K562 (cell line): Measurements from ENCODE around the gene MYL12A. TPM values are rescaled to one million over a fixed set of nuclear protein-coding genes. Genes with fewer than 3 reads are reported as not detected.

Experiments used
- ATAC-seq: fragments of 200-7000 bp; cut with Tn5 transposase; 3 replicates; pipeline ENCODE4 v1.9.1; 2020; ENCODE audit warnings: moderate library complexity
- BruUV-seq: library from RNA; stranded (reverse); fragments of 400-500 nt; replicated peaks from 2 replicates; lab custom pipeline; 2021; lab: Mats Ljungman, UMichigan
- CTCF ChIA-PET: fragments of 300-600 bp; formaldehyde crosslinking; extraction: SDS; loops from one replicate; lab custom pipeline; 2021; ENCODE audit warnings: low intra/inter-chr PET ratio; lab: Yijun Ruan, JAX
- POLR2A ChIA-PET: fragments of 300-600, 350-650 bp; sonication (Branson Sonifier 250); formaldehyde crosslinking; extraction: SDS; loops from one replicate; lab custom pipeline; 2021; ENCODE audit warnings: antibody characterized with exemption, inconsistent platforms; lab: Yijun Ruan, JAX
- DNase-seq, 4 experiments: peaks; one replicate each; pipeline versions ENCODE4 v3.0.0 to v3.0.0-alpha.2; 2011 to 2018; ENCODE audit warnings: low spot score in 3 of 4, mixed read lengths in 3 of 4; ENCODE audit errors: extremely low read depth in 1 of 4
- FAIRE-seq: peaks from 2 replicates; lab custom pipeline; 2011; peaks lifted over from hg19 to GRCh38; lab: Jason Lieb, UNC
- H2AFZ ChIP-seq: 2 replicates; pipeline ENCODE4 v1.6.0; 2011; ENCODE audit warnings: low read depth, low read length, control low read depth, inconsistent platforms
- H3K27ac ChIP-seq: fragments of 200-600 bp; 3 replicates; pipeline ENCODE4 v1.8.0; 2011; ENCODE audit warnings: low read depth, mild to moderate bottlenecking, control low read depth, inconsistent platforms, low read length, moderate library complexity, mixed read lengths; ENCODE audit errors: extremely low read depth
- H3K27me3 ChIP-seq, 2 experiments: fragments of 300-600 bp in 1 of 2; 2 replicates in 1 of 2; 3 replicates in 1 of 2; pipeline versions ENCODE4 v1.6.0 to v1.8.0; 2011; ENCODE audit warnings: inconsistent platforms in 2 of 2, low read length in 2 of 2, mild to moderate bottlenecking in 1 of 2, mixed read lengths in 1 of 2, moderate library complexity in 1 of 2; ENCODE audit not compliant: control insufficient read depth in 2 of 2, insufficient read depth in 2 of 2
- H3K36me3 ChIP-seq: fragments of 300-600 bp; 3 replicates; pipeline ENCODE4 v1.8.0; 2011; ENCODE audit warnings: mild to moderate bottlenecking, low read length, inconsistent platforms; ENCODE audit not compliant: control insufficient read depth, insufficient read depth
- H3K4me1 ChIP-seq, 2 experiments: fragments of 200-600 bp in 1 of 2; replicated peaks in 1 of 2; 2 replicates in 1 of 2; 3 replicates in 1 of 2; pipeline versions ENCODE4 v1.5.1 to v1.8.0; 2011; ENCODE audit warnings: inconsistent platforms in 2 of 2, low read length in 2 of 2, mild to moderate bottlenecking in 1 of 2, mixed read lengths in 1 of 2, moderate library complexity in 1 of 2; ENCODE audit not compliant: control insufficient read depth in 2 of 2, insufficient read depth in 2 of 2
- H3K4me2 ChIP-seq: 2 replicates; pipeline ENCODE4 v1.6.1; 2011; ENCODE audit warnings: low read length, control low read depth, inconsistent platforms, mixed read lengths; ENCODE audit not compliant: insufficient read depth
- H3K4me3 ChIP-seq: fragments of 200-600 bp; sonication (generic), shearing (Covaris generic); 2 replicates; pipeline ENCODE4 v1.5.1; 2016; ENCODE audit warnings: control low read depth, inconsistent platforms
- H3K79me2 ChIP-seq: fragments of 200-600 bp; 3 replicates; pipeline ENCODE4 v1.8.0; 2011; ENCODE audit warnings: low read length, inconsistent platforms; ENCODE audit not compliant: control insufficient read depth, insufficient read depth
- H3K9ac ChIP-seq, 2 experiments: 2 replicates each; pipeline versions ENCODE4 v1.6.0 to v1.6.1; 2011; ENCODE audit warnings: low read depth in 2 of 2, low read length in 2 of 2, control low read depth in 1 of 2, inconsistent platforms in 1 of 2, mild to moderate bottlenecking in 1 of 2, mixed read lengths in 1 of 2; ENCODE audit not compliant: insufficient read depth in 1 of 2
- H3K9me1 ChIP-seq: one replicate; pipeline ENCODE4 v1.6.0; 2011; ENCODE audit warnings: inconsistent platforms, mild to moderate bottlenecking, low read length, moderate library complexity; ENCODE audit not compliant: control insufficient read depth, insufficient read depth
- H3K9me3 ChIP-seq: replicated peaks from 2 replicates; pipeline ENCODE4 v1.5.1; 2011; ENCODE audit warnings: low read depth, low read length, inconsistent platforms; ENCODE audit not compliant: control insufficient read depth, insufficient read depth
- H4K20me1 ChIP-seq: replicated peaks from 2 replicates; pipeline ENCODE4 v1.6.1; 2011; ENCODE audit warnings: low read length, inconsistent platforms, mixed read lengths; ENCODE audit not compliant: control insufficient read depth, insufficient read depth
- CCAR2 ChIP-seq: fragments of 200-400 bp; formaldehyde crosslinking; IDR thresholded peaks from 2 replicates; pipeline ENCODE4 v1.6.1; 2017; ENCODE audit warnings: mild to moderate bottlenecking, low read depth, low read length
- CSDE1 ChIP-seq, 2 experiments: fragments of 450-650 bp; IDR thresholded peaks; 2 replicates each; pipeline ENCODE4 v1.6.1; 2016; ENCODE audit warnings: mild to moderate bottlenecking in 1 of 2
- ELF1 ChIP-seq: fragments of 200-800 bp; sonication (Bioruptor generic); IDR thresholded peaks from 2 replicates; pipeline ENCODE4 v1.6.1; 2016; ENCODE audit warnings: missing genetic modification characterization, missing compliant biosample characterization
- GATA2 ChIP-seq: sonication (generic); formaldehyde crosslinking; IDR thresholded peaks from 2 replicates; pipeline ENCODE4 v1.4.0; 2020; ENCODE audit warnings: mild to moderate bottlenecking, missing genetic modification reagents
- GTF2E2 ChIP-seq: fragments of 200-800 bp; sonication (Bioruptor generic); IDR thresholded peaks from 2 replicates; pipeline ENCODE4 v1.6.1; 2016; ENCODE audit warnings: missing genetic modification characterization, missing compliant biosample characterization
- HNRNPL ChIP-seq: fragments of 200-400 bp; formaldehyde crosslinking; IDR thresholded peaks from 2 replicates; pipeline ENCODE4 v1.6.1; 2017; ENCODE audit warnings: low read depth, mild to moderate bottlenecking, low read length
- LEF1 ChIP-seq: fragments of 450-650 bp; IDR thresholded peaks from 2 replicates; pipeline ENCODE4 v1.6.1; 2016; ENCODE audit warnings: mild to moderate bottlenecking
- MCM7 ChIP-seq, 2 experiments: fragments of 450-650 bp; IDR thresholded peaks; 2 replicates each; pipeline ENCODE4 v1.6.1; 2016 to 2018
- MTF1 ChIP-seq: fragments of 250-450 bp; sonication (Bioruptor Pico); IDR thresholded peaks from 2 replicates; pipeline ENCODE4 v1.9.0; 2021; ENCODE audit warnings: moderate library complexity, mild to moderate bottlenecking, inconsistent platforms, borderline replicate concordance
- PCBP1 ChIP-seq: fragments of 200-400 bp; formaldehyde crosslinking; IDR thresholded peaks from 2 replicates; pipeline ENCODE4 v1.6.1; 2018; ENCODE audit warnings: mild to moderate bottlenecking, low read depth, low read length; ENCODE audit not compliant: poor library complexity, severe bottlenecking
- PHF21A ChIP-seq: fragments of 450-650 bp; IDR thresholded peaks from 2 replicates; pipeline ENCODE4 v1.6.1; 2017; ENCODE audit warnings: low read depth, borderline replicate concordance
- RNF219 ChIP-seq: fragments of 250-450 bp; sonication (Bioruptor Pico); IDR thresholded peaks from 2 replicates; pipeline ENCODE4 v1.5.0; 2022; ENCODE audit warnings: mild to moderate bottlenecking
- SMC3 ChIP-seq: conservative IDR thresholded peaks from 2 replicates; pipeline ENCODE4 v1.6.1; 2011; ENCODE audit warnings: low read depth, low read length, improper control_type of control experiment; ENCODE audit not compliant: insufficient read depth
- XRCC4 ChIP-seq: IDR thresholded peaks from one replicate; pipeline ENCODE4 v1.6.1; 2011; ENCODE audit not compliant: insufficient read depth, insufficient read length; ENCODE audit errors: extremely low read depth
- ZKSCAN8 ChIP-seq: fragments of 200-800 bp; sonication (Bioruptor generic); IDR thresholded peaks from 2 replicates; pipeline ENCODE4 v1.6.1; 2016; ENCODE audit warnings: missing genetic modification characterization, missing compliant biosample characterization
- ZNF133 ChIP-seq: fragments of 250-450 bp; sonication (Bioruptor Pico); IDR thresholded peaks from 2 replicates; pipeline ENCODE4 v1.4.0; 2020; ENCODE audit warnings: mild to moderate bottlenecking
- ZNF175 ChIP-seq: fragments of 200-800 bp; sonication (Bioruptor generic); IDR thresholded peaks from 2 replicates; pipeline ENCODE4 v1.6.1; 2016; ENCODE audit warnings: low read depth, mild to moderate bottlenecking, missing genetic modification characterization, missing compliant biosample characterization
- ZNF224 ChIP-seq: sonication (generic); formaldehyde crosslinking; IDR thresholded peaks from 2 replicates; pipeline ENCODE4 v1.8.0; 2022; ENCODE audit warnings: mild to moderate bottlenecking, missing genetic modification reagents
- ZNF347 ChIP-seq: fragments of 450-650 bp; formaldehyde crosslinking; IDR thresholded peaks from 2 replicates; pipeline ENCODE4 v1.4.0; 2020; ENCODE audit warnings: low read depth, mild to moderate bottlenecking, moderate library complexity
- ZNF695 ChIP-seq: fragments of 450-650 bp; formaldehyde crosslinking; IDR thresholded peaks from 2 replicates; pipeline ENCODE4 v1.4.0; 2020; ENCODE audit warnings: mild to moderate bottlenecking, moderate library complexity
- WGBS: fragments of 100-300 bp; shearing (Covaris generic); methylation state at CpG from one replicate; pipeline ENCODE4 v1.1.6; 2016; ENCODE audit warnings: low coverage, mixed read lengths; ENCODE audit not compliant: insufficient coverage; ENCODE audit errors: missing lambda C conversion rate; 5-methylcytosine and 5-hydroxymethylcytosine counted together
- in situ Hi-C: fragments of 300-500 bp; cut with MboI; formaldehyde crosslinking; loops from 4 replicates; pipeline ENCODE4 v1.15.0; 2018; ENCODE audit warnings: inconsistent platforms, mixed read lengths
- intact Hi-C: fragments of 100-400 bp; cut with micrococcal nuclease; formaldehyde crosslinking; loops from 2 replicates; pipeline ENCODE4 v1.14.2; 2022
- polyA plus RNA-seq, 8 experiments: library from polyadenylated mRNA; depleted of rRNA in 4 of 8; stranded (reverse) in 5 of 8; unstranded in 3 of 8; fragments of >200 nt; fragmentation: Nextera tagmentation in 2 of 8; fragmentation: Illumina TruSeq in 1 of 8; extraction: Ambion mirVana in 2 of 8; extraction: Trizol in 1 of 8; gene quantifications; 2 replicates each; pipeline versions ENCODE4 v1.2.1 to v1.2.3, GENCODE V29; 2011 to 2014; ENCODE audit warnings: inconsistent platforms in 1 of 8, missing spikeins in 1 of 8
- total RNA-seq, 7 experiments: library from RNA; depleted of rRNA in 6 of 7; stranded (reverse); fragments of >200 nt in 6 of 7; fragmentation: Illumina TruSeq in 2 of 7; extraction: Trizol in 2 of 7; gene quantifications; 2 replicates each; pipeline versions ENCODE4 v1.2.1 to v1.2.3, GENCODE V29; 2011 to 2021; ENCODE audit warnings: low replicate concordance in 1 of 7
- TF ChIP-seq, protein P1 (sequence below): fragments of 250-450 bp; sonication (Bioruptor Pico); IDR thresholded peaks from 2 replicates; pipeline ENCODE4 v1.4.0; 2020; ENCODE audit warnings: borderline replicate concordance

MYL12A gene
- total and polyA plus RNA-seq, 9 of the 15 experiments (the other 6 are each of a cell fraction or from before 2014, with no cell fraction given) = 308 to 1,031 (median 559) TPM

- TF ChIP-seq, protein P1, sequence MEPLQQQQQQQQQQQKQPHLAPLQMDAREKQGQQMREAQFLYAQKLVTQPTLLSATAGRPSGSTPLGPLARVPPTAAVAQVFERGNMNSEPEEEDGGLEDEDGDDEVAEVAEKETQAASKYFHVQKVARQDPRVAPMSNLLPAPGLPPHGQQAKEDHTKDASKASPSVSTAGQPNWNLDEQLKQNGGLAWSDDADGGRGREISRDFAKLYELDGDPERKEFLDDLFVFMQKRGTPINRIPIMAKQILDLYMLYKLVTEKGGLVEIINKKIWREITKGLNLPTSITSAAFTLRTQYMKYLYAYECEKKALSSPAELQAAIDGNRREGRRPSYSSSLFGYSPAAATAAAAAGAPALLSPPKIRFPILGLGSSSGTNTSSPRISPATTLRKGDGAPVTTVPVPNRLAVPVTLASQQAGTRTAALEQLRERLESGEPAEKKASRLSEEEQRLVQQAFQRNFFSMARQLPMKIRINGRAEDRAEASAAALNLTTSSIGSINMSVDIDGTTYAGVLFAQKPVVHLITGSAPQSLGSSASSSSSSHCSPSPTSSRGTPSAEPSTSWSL = no peak
- TF ChIP-seq ELF1 (tag) = no peak
Measured at GRCh38 chr18:3283908-3284307, 36.3 kb downstream of the MYL12A start (continued).

GRCh38 chr18:3284501-3284900 is 36.9 kb downstream of the MYL12A start:
- no peak overlapping the region for H2AFZ ChIP-seq
- H3K9me1 ChIP-seq = no peaks in the 10 kb centered on the region
- no peaks in the 10 kb centered on the region for H3K36me3 ChIP-seq
- no peak for TF ChIP-seq RNF219 (CRISPR knock-in tag)
- no peak for TF ChIP-seq LEF1
- no peak for TF ChIP-seq HNRNPL
- TF ChIP-seq SMC3 = no peak
- TF ChIP-seq MCM7 (IDR thresholded peaks at IDR 0.05) = no peak
- no peak for TF ChIP-seq PHF21A
- no peak for TF ChIP-seq ZNF224 (CRISPR knock-in tag)
- TF ChIP-seq ZNF133 (CRISPR knock-in tag) = no peak
- no peak for TF ChIP-seq GTF2E2 (tag)
- no peak for TF ChIP-seq PCBP1
- TF ChIP-seq CCAR2 = no peak
- TF ChIP-seq ZNF175 (CRISPR knock-in tag) = no peak
- TF ChIP-seq ZKSCAN8 = no peak
- TF ChIP-seq ZNF695 (CRISPR knock-in tag) = no peak
- TF ChIP-seq CSDE1 (IDR thresholded peaks at IDR 0.05) = no peak
- no peak for TF ChIP-seq MTF1 (CRISPR knock-in tag)
- no peak for TF ChIP-seq GATA2
- no peak for TF ChIP-seq XRCC4
- TF ChIP-seq ZNF347 = no peak
- no TSS peak for BruUV-seq
- no peak overlapping the region for H3K4me3 ChIP-seq
- no peak overlapping the region for H3K27ac ChIP-seq
- ChIA-PET POLR2A (interaction anchor here (0.9 to 2.3 kb wide), 3 partner anchors 9 to 319 kb away, joined by 4 to 7 read pairs (median 5); no protein-coding TSS in a partner anchor), CTCF (no interaction called here)
- WGBS = 67% methylated on average over 9 of the region's 9 CpGs
- H3K79me2 ChIP-seq = no peaks in the 10 kb centered on the region
- DNase-seq = peak in 1 of 4 experiments; percentile 5
- H3K4me1 ChIP-seq = peaks cover 4 to 8% of the 10 kb centered on the region in 2 experiments; a peak in 4 of 5 replicates
- H3K9me3 ChIP-seq = no peaks in the 10 kb centered on the region
- H3K27me3 ChIP-seq = no peaks in the 10 kb centered on the region
- no peak overlapping the region for H3K4me2 ChIP-seq
- FAIRE-seq = no peak
- H4K20me1 ChIP-seq = no peaks in the 10 kb centered on the region
- no peak for ATAC-seq
- H3K9ac ChIP-seq = no peak overlapping the region
- in situ Hi-C loops = loop anchor here (5.0 to 10.0 kb wide), 4 partner anchors 303 to 1770 kb away; no protein-coding TSS in a partner anchor
- intact Hi-C loops = loop anchor here (5.0 kb wide), 1 partner anchor 713 kb away; no protein-coding TSS in a partner anchor
